Endothelial cell of umbilical vein (primary cell): ENCODE measurements around the gene ATCAY. TPM values are rescaled to one million over a fixed set of nuclear protein-coding genes. Genes with fewer than 3 reads are reported as not detected.

Source experiments
- BruUV-seq: library from RNA; stranded (reverse); fragments of 400-500 nt; replicated peaks from 2 replicates; lab custom pipeline; 2021; lab: Mats Ljungman, UMichigan
- CTCF ChIA-PET: fragments of 300-600, 350-600 bp; sonication (Branson Sonifier 250); formaldehyde crosslinking; loops from one replicate; lab custom pipeline; 2021; ENCODE audit warnings: antibody characterized with exemption, inconsistent platforms; lab: Charles Lee
- POLR2A ChIA-PET: fragments of 300-600, 350-600 bp; sonication (Branson Sonifier 250); formaldehyde crosslinking; loops from one replicate; lab custom pipeline; 2021; ENCODE audit warnings: antibody characterized with exemption, inconsistent platforms; lab: Charles Lee
- DNase-seq: peaks from one replicate; pipeline ENCODE4 v3.0.0-alpha.2; 2011; ENCODE audit warnings: low read depth, low spot score
- FAIRE-seq: peaks from 2 replicates; lab custom pipeline; 2011; peaks lifted over from hg19 to GRCh38; lab: Jason Lieb, UNC
- H2AFZ ChIP-seq: 2 replicates; pipeline ENCODE4 v1.6.0; 2012; ENCODE audit warnings: low read depth, low read length, control low read depth, inconsistent platforms
- H3K27ac ChIP-seq: 2 replicates; pipeline ENCODE4 v1.5.1; 2011; ENCODE audit warnings: low read depth, mild to moderate bottlenecking, control low read depth, low read length, moderate library complexity; ENCODE audit not compliant: insufficient read depth
- H3K27me3 ChIP-seq, 2 experiments: 2 replicates each; pipeline versions ENCODE4 v1.6.0 to v1.6.1; 2011; ENCODE audit warnings: low read length in 2 of 2, mixed read lengths in 1 of 2; ENCODE audit not compliant: control insufficient read depth in 2 of 2, insufficient read depth in 2 of 2
- H3K36me3 ChIP-seq, 2 experiments: 2 replicates in 1 of 2; 3 replicates in 1 of 2; pipeline ENCODE4 v1.5.1; 2011; ENCODE audit warnings: low read length in 2 of 2, mild to moderate bottlenecking in 1 of 2, moderate library complexity in 1 of 2; ENCODE audit not compliant: control insufficient read depth in 2 of 2, insufficient read depth in 2 of 2; ENCODE audit errors: extremely low read depth in 1 of 2
- H3K4me1 ChIP-seq: 3 replicates; pipeline ENCODE4 v1.5.1; 2011; ENCODE audit warnings: mild to moderate bottlenecking, low read length; ENCODE audit not compliant: control insufficient read depth, insufficient read depth; ENCODE audit errors: extremely low read depth
- H3K4me2 ChIP-seq: 2 replicates; pipeline ENCODE4 v1.6.1; 2011; ENCODE audit warnings: low read length, control low read depth, mixed read lengths; ENCODE audit not compliant: insufficient read depth
- H3K4me3 ChIP-seq, 3 experiments: fragments of 200-600 bp in 1 of 3; sonication (generic), shearing (Covaris generic) in 1 of 3; replicated peaks in 1 of 3; 2 replicates each; pipeline ENCODE4 v1.5.1; 2011 to 2016; ENCODE audit warnings: control low read depth in 3 of 3, low read length in 3 of 3, mild to moderate bottlenecking in 2 of 3, inconsistent platforms in 1 of 3, low read depth in 1 of 3, moderate library complexity in 1 of 3; ENCODE audit not compliant: insufficient read depth in 1 of 3
- H3K79me2 ChIP-seq: 2 replicates; pipeline ENCODE4 v1.6.0; 2012; ENCODE audit warnings: low read length, inconsistent platforms; ENCODE audit not compliant: control insufficient read depth, insufficient read depth
- H3K9ac ChIP-seq: replicated peaks from 2 replicates; pipeline ENCODE3; 2011; ENCODE audit warnings: low read length, control low read depth; ENCODE audit not compliant: insufficient read depth; ENCODE audit errors: extremely low read depth
- H3K9me1 ChIP-seq: replicated peaks from 3 replicates; pipeline ENCODE4 v1.6.0; 2011; ENCODE audit warnings: mild to moderate bottlenecking, low read length; ENCODE audit not compliant: control insufficient read depth, insufficient read depth; ENCODE audit errors: extremely low read depth
- H3K9me3 ChIP-seq: replicated peaks from 2 replicates; pipeline ENCODE4 v1.5.1; 2012; ENCODE audit warnings: low read length, inconsistent platforms; ENCODE audit not compliant: control insufficient read depth, insufficient read depth
- H4K20me1 ChIP-seq: replicated peaks from 2 replicates; pipeline ENCODE3; 2011; ENCODE audit warnings: mild to moderate bottlenecking, low read length; ENCODE audit not compliant: control insufficient read depth, insufficient read depth; ENCODE audit errors: extremely low read depth
- CTCF ChIP-seq, 2 donors: IDR thresholded peaks; 1 replicate in 1 of 2; 2 replicates in 1 of 2; pipeline ENCODE4 v1.5.1; 2011; ENCODE audit warnings: low read length in 2 of 2, mild to moderate bottlenecking in 2 of 2, moderate library complexity in 2 of 2, control low read depth in 1 of 2, inconsistent platforms in 1 of 2, low read depth in 1 of 2; ENCODE audit not compliant: insufficient read depth in 1 of 2; ENCODE audit errors: extremely low read depth in 1 of 2
- EZH2 ChIP-seq: IDR thresholded peaks from 2 replicates; pipeline ENCODE4 v1.6.1; 2012; ENCODE audit warnings: borderline replicate concordance, low read depth, mild to moderate bottlenecking, moderate library complexity, low read length, inconsistent platforms; ENCODE audit not compliant: severe bottlenecking
- JUN ChIP-seq: IDR thresholded peaks from 2 replicates; pipeline ENCODE4 v1.6.1; 2011; ENCODE audit warnings: borderline replicate concordance, low read depth; ENCODE audit not compliant: insufficient read length, insufficient read depth
- MAX ChIP-seq: IDR thresholded peaks from 2 replicates; pipeline ENCODE4 v1.6.1; 2011; ENCODE audit not compliant: insufficient read depth, insufficient read length
- MYC ChIP-seq: IDR thresholded peaks from one replicate; pipeline ENCODE4 v1.6.1; 2011; ENCODE audit warnings: mild to moderate bottlenecking, low read depth, low read length
- POLR2A ChIP-seq: IDR thresholded peaks from 2 replicates; pipeline ENCODE4 v1.6.1; 2012; ENCODE audit warnings: low read depth, mild to moderate bottlenecking, control low read depth, low read length
- POLR2AphosphoS5 ChIP-seq: IDR thresholded peaks from 2 replicates; pipeline ENCODE4 v1.6.1; 2012; ENCODE audit warnings: low read depth, mild to moderate bottlenecking, control low read depth, low read length, moderate library complexity; ENCODE audit not compliant: insufficient read depth
- dilution Hi-C: fragments of 300-500 bp; cut with MboI; formaldehyde crosslinking; loops from one replicate; pipeline ENCODE4 v1.15.0; 2019; ENCODE audit warnings: low sequenced_read_pairs; ENCODE audit not compliant: extremely low pct_ligation_motif_present
- intact Hi-C: fragments of 100-400 bp; cut with micrococcal nuclease; formaldehyde crosslinking; loops from one replicate; pipeline ENCODE4 v1.10.0; 2022
- polyA plus RNA-seq, 4 experiments: library from polyadenylated mRNA; depleted of rRNA in 3 of 4; stranded (reverse) in 3 of 4; unstranded in 1 of 4; fragments of >200 nt; gene quantifications; 2 replicates each; pipeline versions ENCODE4 v1.2.1 to v1.2.3, GENCODE V29; 2011 to 2012; ENCODE audit warnings: missing spikeins in 1 of 4
- total RNA-seq: library from RNA; stranded (reverse); gene quantifications from 2 replicates; pipeline ENCODE4 v1.2.3, GENCODE V29; 2021

The ATCAY gene
- total and polyA plus RNA-seq, 2 donors (not counting 3 experiments of a cell fraction or from before 2014, with no cell fraction given), result 0.03 TPM; not detected in 1

- H3K9ac ChIP-seq, result no peak overlapping the region
- BruUV-seq, result TSS peak; percentile 3
- ChIA-PET POLR2A (interaction anchor here (3.9 kb wide), 1 partner anchor 10 kb away, joined by 13 read pairs; no protein-coding TSS in a partner anchor), CTCF (interaction anchor here (0.9 kb wide), 1 partner anchor 10 kb away, joined by 3 read pairs; no protein-coding TSS in a partner anchor)
- H3K9me3 ChIP-seq, result no peaks in the 10 kb centered on the region
- H3K9me1 ChIP-seq, result no peaks in the 10 kb centered on the region
- no peak for TF ChIP-seq CTCF (IDR thresholded peaks at IDR 0.05; ENCODE audit: extremely low read depth in 1 of 2, insufficient read depth in 1 of 2, low read depth in 1 of 2, low read length in 2 of 2)
- TF ChIP-seq JUN, result no peak
- TF ChIP-seq MAX, result no peak
- no peak for TF ChIP-seq POLR2AphosphoS5
- TF ChIP-seq EZH2, result no peak
- no peak for TF ChIP-seq POLR2A
- TF ChIP-seq MYC, result no peak
- H3K79me2 ChIP-seq, result no peaks in the 10 kb centered on the region
- intact Hi-C loops (no loop called here), dilution Hi-C loops (no loop called here)
- no peak overlapping the region for H3K27ac ChIP-seq
- H2AFZ ChIP-seq, result no peak overlapping the region
- H3K27me3 ChIP-seq, result no peaks in the 10 kb centered on the region
- H3K36me3 ChIP-seq, result peaks cover 13 to 57% of the 10 kb centered on the region in 2 experiments
- no peaks in the 10 kb centered on the region for H3K4me1 ChIP-seq
- H3K4me2 ChIP-seq, result no peak overlapping the region
- no peak overlapping the region for H3K4me3 ChIP-seq
- FAIRE-seq (no peak), DNase-seq (no peak)
- no peaks in the 10 kb centered on the region for H4K20me1 ChIP-seq
Observed at GRCh38 chr19:3958836-3959765, 78.6 kb downstream of the ATCAY start.
